ENCODE data around the gene CELF1.
"Not testable (repeated sequence)": the region's sequence is repeated elsewhere in the genome, so short reads cannot be mapped to it uniquely, and the experiment has no call there.

DNA sequence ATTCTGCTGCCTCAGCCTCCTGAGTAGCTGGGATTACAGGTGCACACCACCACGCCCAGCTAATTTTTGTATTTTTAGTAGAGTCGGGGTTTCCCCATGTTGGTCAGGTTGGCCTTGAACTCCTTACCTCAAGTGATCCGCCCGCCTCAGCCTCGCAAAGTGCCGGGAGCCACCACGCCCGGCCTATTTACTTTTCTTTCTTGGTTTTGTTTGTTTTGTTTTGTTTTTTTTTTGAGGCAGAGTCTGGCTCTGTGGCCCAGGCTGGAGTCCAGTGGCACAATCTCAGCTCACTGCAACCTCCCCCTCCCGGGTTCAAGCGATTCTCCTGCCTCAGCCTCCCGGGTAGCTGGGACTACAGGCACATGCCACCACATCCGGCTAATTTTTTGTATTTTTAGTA, 4.1 kb upstream of the CELF1 start:
- not testable (repeated sequence) for TF ChIP-seq TAF1 (IDR thresholded peaks at IDR 0.05; ENCODE audit: borderline replicate concordance, low read depth, low read length); ELF1 (IDR thresholded peaks at IDR 0.05)
- TF ChIP-seq, protein P1, sequence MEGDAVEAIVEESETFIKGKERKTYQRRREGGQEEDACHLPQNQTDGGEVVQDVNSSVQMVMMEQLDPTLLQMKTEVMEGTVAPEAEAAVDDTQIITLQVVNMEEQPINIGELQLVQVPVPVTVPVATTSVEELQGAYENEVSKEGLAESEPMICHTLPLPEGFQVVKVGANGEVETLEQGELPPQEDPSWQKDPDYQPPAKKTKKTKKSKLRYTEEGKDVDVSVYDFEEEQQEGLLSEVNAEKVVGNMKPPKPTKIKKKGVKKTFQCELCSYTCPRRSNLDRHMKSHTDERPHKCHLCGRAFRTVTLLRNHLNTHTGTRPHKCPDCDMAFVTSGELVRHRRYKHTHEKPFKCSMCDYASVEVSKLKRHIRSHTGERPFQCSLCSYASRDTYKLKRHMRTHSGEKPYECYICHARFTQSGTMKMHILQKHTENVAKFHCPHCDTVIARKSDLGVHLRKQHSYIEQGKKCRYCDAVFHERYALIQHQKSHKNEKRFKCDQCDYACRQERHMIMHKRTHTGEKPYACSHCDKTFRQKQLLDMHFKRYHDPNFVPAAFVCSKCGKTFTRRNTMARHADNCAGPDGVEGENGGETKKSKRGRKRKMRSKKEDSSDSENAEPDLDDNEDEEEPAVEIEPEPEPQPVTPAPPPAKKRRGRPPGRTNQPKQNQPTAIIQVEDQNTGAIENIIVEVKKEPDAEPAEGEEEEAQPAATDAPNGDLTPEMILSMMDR (IDR thresholded peaks at IDR 0.05): not testable (repeated sequence)
